HL-60 (cell line): Measurements from ENCODE around the gene ZNF410.

Experiments used
- CTCF ChIP-seq: IDR thresholded peaks from one replicate; pipeline ENCODE4 v1.5.1; 2011; ENCODE audit warnings: low read length, control low read depth, inconsistent platforms; ENCODE audit not compliant: insufficient read depth
- POLR2AphosphoS5 ChIP-seq: IDR thresholded peaks from 2 replicates; pipeline ENCODE4 v1.6.1; 2012; ENCODE audit warnings: low read depth
- REST ChIP-seq: IDR thresholded peaks from 2 replicates; pipeline ENCODE4 v1.6.1; 2012; ENCODE audit warnings: low read depth; ENCODE audit not compliant: insufficient replicate concordance

- TF ChIP-seq CTCF (no peak), REST (no peak), POLR2AphosphoS5 (no peak)
Observed at GRCh38 chr14:73888971-73889370, 2.3 kb downstream of the ZNF410 start.
